Activated T-cell treated with anti-CD3 and anti-CD28 coated beads, Interleukin-2, amount 50 U/mL, for 24 hours (primary cell): Measurements from ENCODE around the gene HINT3.
A peak's percentile ranks its signal among the peaks of the same experiment; 100 is the strongest.
"Not testable (repeated sequence)": the region's sequence is repeated elsewhere in the genome, so short reads cannot be mapped to it uniquely, and the experiment has no call there.

Experiments
- DNase-seq: peaks from one replicate; pipeline ENCODE4 v3.0.0-alpha.2; 2020
- H3K27ac Mint-ChIP-seq: 2 replicates; pipeline ENCODE4 v1.8.0; 2020; ENCODE audit warnings: mild to moderate bottlenecking, mixed read lengths
- H3K27me3 Mint-ChIP-seq: 2 replicates; pipeline ENCODE4 v1.8.0; 2020; ENCODE audit warnings: mixed read lengths
- H3K36me3 Mint-ChIP-seq: 2 replicates; pipeline ENCODE4 v1.8.0; 2020; ENCODE audit warnings: low read depth, mixed read lengths
- H3K4me1 Mint-ChIP-seq: 2 replicates; pipeline ENCODE4 v1.8.0; 2020; ENCODE audit warnings: low read depth, mixed read lengths
- H3K4me3 Mint-ChIP-seq: 2 replicates; pipeline ENCODE4 v1.8.0; 2020; ENCODE audit warnings: mild to moderate bottlenecking, moderate library complexity, mixed read lengths
- H3K9me3 Mint-ChIP-seq: 2 replicates; pipeline ENCODE4 v1.8.0; 2020; ENCODE audit warnings: mixed read lengths

HINT3 gene

DNA sequence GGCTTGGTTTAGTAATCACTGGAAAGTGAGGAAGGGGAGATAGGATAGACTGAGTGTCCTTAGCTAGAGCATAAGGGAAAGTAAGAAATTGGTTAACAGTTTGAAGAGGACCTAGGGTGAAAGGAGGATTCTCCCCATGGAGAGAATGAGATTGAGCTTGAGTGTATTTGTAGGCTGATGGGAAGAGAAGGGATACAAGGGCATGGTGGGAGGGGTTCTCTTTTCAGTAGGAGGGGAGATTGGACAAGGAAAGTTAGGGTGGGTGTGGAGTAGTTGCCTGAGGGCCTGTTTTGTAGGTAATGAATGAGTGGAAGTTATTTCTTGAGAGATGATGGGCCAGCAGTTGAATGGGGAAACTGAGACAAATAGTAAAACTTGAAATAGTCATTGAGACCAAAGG, 31.7 kb downstream of the HINT3 start:
- Mint-ChIP-seq H3K9me3 (no peaks in the 10 kb centered on the region), H3K36me3 (peaks cover 13% of the 10 kb centered on the region), H3K27ac (no peak overlapping the region), H3K4me3 (no peak overlapping the region), H3K27me3 (no peaks in the 10 kb centered on the region), H3K4me1 (peaks cover 39% of the 10 kb centered on the region)
- DNase-seq: no peak

- Mint-ChIP-seq H3K9me3 (no peaks in the 10 kb centered on the region), H3K27me3 (no peaks in the 10 kb centered on the region), H3K4me1 (peaks cover 43% of the 10 kb centered on the region), H3K4me3 (no peak overlapping the region), H3K36me3 (peaks cover 22% of the 10 kb centered on the region), H3K27ac (peak overlapping the region; percentile 53)
- DNase-seq: no peak
Observed at GRCh38 chr6:125989631-125990030, 33.1 kb downstream of the HINT3 start.

- Mint-ChIP-seq H3K4me1 (peaks cover 47% of the 10 kb centered on the region), H3K27me3 (no peaks in the 10 kb centered on the region), H3K36me3 (peaks cover 34% of the 10 kb centered on the region), H3K4me3 (no peak overlapping the region), H3K27ac (no peak overlapping the region), H3K9me3 (no peaks in the 10 kb centered on the region)
- DNase-seq: no peak
Observed at GRCh38 chr6:125991653-125992052, 35.1 kb downstream of the HINT3 start.

- Mint-ChIP-seq H3K9me3 (no peaks in the 10 kb centered on the region), H3K4me1 (peaks cover 38% of the 10 kb centered on the region), H3K27ac (no peak overlapping the region), H3K27me3 (no peaks in the 10 kb centered on the region), H3K36me3 (peaks cover 56% of the 10 kb centered on the region), H3K4me3 (no peak overlapping the region)
- no peak for DNase-seq
Observed at GRCh38 chr6:125994670-125995488, 38.3 kb downstream of the HINT3 start.

GRCh38 chr6:125995972-125996580, 39.5 kb downstream of the HINT3 start:
- DNase-seq: peak; percentile 74
- no peaks in the 10 kb centered on the region for H3K9me3 Mint-ChIP-seq
- H3K4me3 Mint-ChIP-seq: peak overlapping the region; percentile 51
- peaks cover 61% of the 10 kb centered on the region for H3K36me3 Mint-ChIP-seq
- peak overlapping the region; percentile 44 for H3K27ac Mint-ChIP-seq
- H3K4me1 Mint-ChIP-seq: peaks cover 30% of the 10 kb centered on the region
- no peaks in the 10 kb centered on the region for H3K27me3 Mint-ChIP-seq

- DNase-seq: no peak
- no peak overlapping the region for H3K4me3 Mint-ChIP-seq
- H3K27me3 Mint-ChIP-seq: no peaks in the 10 kb centered on the region
- peaks cover 89% of the 10 kb centered on the region for H3K36me3 Mint-ChIP-seq
- H3K4me1 Mint-ChIP-seq: peaks cover 16% of the 10 kb centered on the region
- peak overlapping the region; percentile 68 for H3K27ac Mint-ChIP-seq
- H3K9me3 Mint-ChIP-seq: no peaks in the 10 kb centered on the region
Observed at GRCh38 chr6:126002755-126003679, 46.4 kb downstream of the HINT3 start.

DNA sequence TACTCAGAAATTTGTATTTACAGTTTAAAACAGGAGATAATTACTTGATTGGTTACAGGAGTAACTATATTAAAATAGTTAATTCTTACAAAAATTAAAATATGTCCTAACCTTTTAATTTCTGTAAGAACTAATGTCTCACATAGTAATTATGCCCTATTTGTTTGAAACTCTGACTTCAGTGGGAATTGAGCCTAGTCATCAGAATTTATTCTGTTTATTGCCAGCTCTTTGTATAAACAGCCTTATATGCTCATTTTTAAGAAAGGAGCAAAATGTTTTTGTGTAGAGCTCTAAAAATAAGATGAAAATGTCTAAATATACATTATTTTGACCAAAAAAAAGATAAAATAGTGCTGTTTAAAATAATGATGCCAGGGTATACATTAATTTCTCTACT, 51.2 kb downstream of the HINT3 start:
- Mint-ChIP-seq H3K4me3 (no peak overlapping the region), H3K27ac (no peak overlapping the region)

DNA sequence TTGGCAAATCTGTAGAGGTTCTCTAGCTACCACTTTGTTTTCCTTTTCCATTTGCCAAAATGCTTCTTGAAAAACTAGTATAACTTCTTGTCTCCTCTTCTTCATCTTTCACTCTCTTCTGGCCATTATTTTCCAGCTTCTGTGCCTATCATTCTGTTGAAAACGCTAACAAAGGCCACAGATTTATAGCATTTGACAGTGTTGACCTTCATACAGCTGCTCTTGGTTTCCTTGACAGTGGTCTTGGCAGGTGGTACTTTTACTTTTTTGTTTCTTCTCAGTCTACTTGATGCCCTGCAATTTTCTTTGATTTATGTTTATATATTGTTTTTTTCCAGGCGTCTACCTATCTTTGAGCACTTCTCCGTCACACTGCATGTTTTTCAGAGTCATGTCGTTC, 53.5 kb downstream of the HINT3 start:
- no peaks in the 10 kb centered on the region for H3K4me1 Mint-ChIP-seq
- H3K4me3 Mint-ChIP-seq: no peak overlapping the region
- no peaks in the 10 kb centered on the region for H3K9me3 Mint-ChIP-seq
- H3K27ac Mint-ChIP-seq: no peak overlapping the region
- H3K27me3 Mint-ChIP-seq: no peaks in the 10 kb centered on the region
- DNase-seq: no peak
- H3K36me3 Mint-ChIP-seq: peaks cover 80% of the 10 kb centered on the region

More for the DNA sequence above, 51.2 kb downstream of the HINT3 start:
- H3K4me1 Mint-ChIP-seq: peaks cover 8% of the 10 kb centered on the region
- H3K36me3 Mint-ChIP-seq: peaks cover 81% of the 10 kb centered on the region
- H3K27me3 Mint-ChIP-seq: no peaks in the 10 kb centered on the region
- no peak for DNase-seq
- H3K9me3 Mint-ChIP-seq: no peaks in the 10 kb centered on the region

GRCh38 chr6:126015863-126016262, 59.3 kb downstream of the HINT3 start:
- Mint-ChIP-seq H3K4me1 (peaks cover 1% of the 10 kb centered on the region), H3K4me3 (no peak overlapping the region), H3K27ac (no peak overlapping the region), H3K36me3 (peaks cover 90% of the 10 kb centered on the region), H3K27me3 (no peaks in the 10 kb centered on the region), H3K9me3 (no peaks in the 10 kb centered on the region)
- DNase-seq: no peak

- Mint-ChIP-seq H3K27me3 (no peaks in the 10 kb centered on the region), H3K9me3 (no peaks in the 10 kb centered on the region), H3K36me3 (peaks cover 92% of the 10 kb centered on the region), H3K27ac (no peak overlapping the region), H3K4me1 (peaks cover 1% of the 10 kb centered on the region), H3K4me3 (no peak overlapping the region)
- DNase-seq: no peak
Observed at GRCh38 chr6:126016591-126016990, 60.0 kb downstream of the HINT3 start.

GRCh38 chr6:126017668-126018067, 61.1 kb downstream of the HINT3 start:
- H3K36me3 Mint-ChIP-seq: peaks cover 91% of the 10 kb centered on the region
- H3K4me1 Mint-ChIP-seq: peaks cover 1% of the 10 kb centered on the region
- DNase-seq: no peak
- no peaks in the 10 kb centered on the region for H3K27me3 Mint-ChIP-seq
- H3K4me3 Mint-ChIP-seq: no peak overlapping the region
- H3K27ac Mint-ChIP-seq: no peak overlapping the region
- H3K9me3 Mint-ChIP-seq: no peaks in the 10 kb centered on the region

GRCh38 chr6:126020305-126021050, 63.9 kb downstream of the HINT3 start:
- peaks cover 1% of the 10 kb centered on the region for H3K4me1 Mint-ChIP-seq
- peaks cover 90% of the 10 kb centered on the region for H3K36me3 Mint-ChIP-seq
- H3K27ac Mint-ChIP-seq: no peak overlapping the region
- H3K4me3 Mint-ChIP-seq: no peak overlapping the region
- no peaks in the 10 kb centered on the region for H3K9me3 Mint-ChIP-seq
- no peaks in the 10 kb centered on the region for H3K27me3 Mint-ChIP-seq
- no peak for DNase-seq

DNA sequence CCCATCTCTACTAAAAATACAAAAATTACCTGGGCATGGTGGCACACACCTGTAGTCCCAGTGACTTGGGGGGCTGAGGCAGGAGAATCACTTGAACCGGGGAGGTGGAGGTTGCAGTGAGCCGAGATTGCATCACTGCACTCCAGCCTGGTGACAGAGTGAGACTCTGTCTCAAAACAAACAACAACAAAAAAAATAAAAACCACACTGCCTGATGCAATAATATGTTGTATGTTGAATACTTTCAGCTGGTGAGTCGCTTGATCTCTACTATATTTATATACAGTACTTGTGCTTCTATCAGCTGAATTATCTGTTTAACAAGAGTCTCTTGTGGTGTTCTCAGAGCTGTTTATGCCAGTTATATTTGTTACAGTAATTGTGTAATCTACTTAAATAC, 66.9 kb downstream of the HINT3 start:
- not testable (repeated sequence) for DNase-seq, H3K4me1 Mint-ChIP-seq, H3K4me3 Mint-ChIP-seq, H3K9me3 Mint-ChIP-seq, H3K27ac Mint-ChIP-seq, H3K27me3 Mint-ChIP-seq
- peaks cover 87% of the 10 kb centered on the region for H3K36me3 Mint-ChIP-seq

DNA sequence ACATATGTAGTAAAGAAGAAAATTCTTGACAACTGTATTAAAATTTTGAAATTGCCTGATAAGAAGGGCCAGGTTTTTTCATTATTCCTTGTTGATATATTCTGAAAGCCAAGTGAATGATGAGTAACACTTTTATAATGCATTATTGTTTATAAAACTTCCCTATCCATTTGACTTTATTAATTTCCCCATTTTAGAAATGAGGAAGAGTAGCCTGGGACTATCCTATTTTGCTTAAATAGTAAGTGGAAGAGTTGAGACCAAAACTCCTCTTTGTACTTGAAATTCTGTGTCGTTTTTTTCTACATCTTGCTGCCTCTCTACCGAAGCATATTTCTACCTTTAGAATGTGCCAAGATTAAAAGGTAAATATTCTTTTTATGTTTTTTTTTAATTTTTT, 69.4 kb downstream of the HINT3 start:
- H3K9me3 Mint-ChIP-seq: no peaks in the 10 kb centered on the region
- peaks cover 86% of the 10 kb centered on the region for H3K36me3 Mint-ChIP-seq
- no peaks in the 10 kb centered on the region for H3K4me1 Mint-ChIP-seq
- no peaks in the 10 kb centered on the region for H3K27me3 Mint-ChIP-seq
- H3K27ac Mint-ChIP-seq: no peak overlapping the region
- no peak for DNase-seq
- no peak overlapping the region for H3K4me3 Mint-ChIP-seq
